Breast epithelium (tissue), 3 donors: ENCODE results near the gene GPR6.

ENCODE experiments used
- CTCF ChIP-seq, 3 donors: fragments of 450-650 bp; IDR thresholded peaks; one replicate each; pipeline ENCODE4 v1.5.1; 2016 to 2017; ENCODE audit warnings: antibody characterized with exemption in 3 of 3, mild to moderate bottlenecking in 3 of 3, moderate library complexity in 3 of 3
- POLR2A ChIP-seq: fragments of 450-650 bp; IDR thresholded peaks from one replicate; pipeline ENCODE4 v1.6.1; 2016; ENCODE audit warnings: antibody characterized with exemption, mild to moderate bottlenecking, moderate library complexity

GRCh38 chr6:109963598-109964170 lies 14.4 kb upstream of the GPR6 start:
- TF ChIP-seq CTCF (IDR thresholded peaks at IDR 0.05) (no peak), POLR2A (no peak)
